Measurements from ENCODE around the gene BTG4. TPM values are rescaled to one million over a fixed set of nuclear protein-coding genes. Genes with fewer than 3 reads are reported as not detected.

Gene BTG4
- total and polyA plus RNA-seq, 5 donors from 2014 or later = 0.23 TPM; not detected in 4

GRCh38 chr11:111510311-111510710 lies 1.9 kb downstream of the BTG4 start:
- DNase-seq (no peak), ATAC-seq (ENCODE audit: low read depth in 2 of 2) (no peak)
- Mint-ChIP-seq H3K4me3 (peak overlapping the region in 1 of 4 donors; percentile 7), H3K36me3 (peaks cover 4% of the 10 kb centered on the region), H3K27me3 (peaks cover 55% of the 10 kb centered on the region), H3K27ac (no peak overlapping the region), H3K9me3 (peaks cover 0 to 3% (median 0%) of the 10 kb centered on the region in 7 donors), H3K4me1 (peaks cover 4 to 21% (median 8%) of the 10 kb centered on the region in 4 donors)
- no peaks in the 10 kb centered on the region for H3K36me3 ChIP-seq (ENCODE audit: control insufficient read depth, insufficient read depth, low read length)
- no peaks in the 10 kb centered on the region for H3K9me3 ChIP-seq (ENCODE audit: control insufficient read depth in 2 of 2, low read length in 2 of 2)
- peaks cover 9% of the 10 kb centered on the region for H3K4me1 ChIP-seq (ENCODE audit: control insufficient read depth, insufficient read depth, low read length, poor library complexity, severe bottlenecking)
- H3K27ac ChIP-seq (ENCODE audit: insufficient read depth, low read length, poor library complexity, severe bottlenecking) = no peak overlapping the region
- no peak overlapping the region for H3K4me3 ChIP-seq (ENCODE audit: low read depth, low read length)
- peaks cover 26% of the 10 kb centered on the region for H3K27me3 ChIP-seq (ENCODE audit: control insufficient read depth, insufficient read depth, low read length)

GRCh38 chr11:111502611-111503010 lies 9.6 kb downstream of the BTG4 start:
- Mint-ChIP-seq H3K9me3 (peaks cover 0 to 1% (median 0%) of the 10 kb centered on the region in 7 donors), H3K4me3 (no peak overlapping the region), H3K4me1 (no peaks in the 10 kb centered on the region), H3K27ac (no peak overlapping the region), H3K36me3 (no peaks in the 10 kb centered on the region), H3K27me3 (peaks cover 43% of the 10 kb centered on the region)
- Histone ChIP-seq H3K27me3 (ENCODE audit: control insufficient read depth, insufficient read depth, low read length) (no peaks in the 10 kb centered on the region), H3K27ac (ENCODE audit: insufficient read depth, low read length, poor library complexity, severe bottlenecking) (no peak overlapping the region), H3K36me3 (ENCODE audit: control insufficient read depth, insufficient read depth, low read length) (no peaks in the 10 kb centered on the region), H3K4me3 (ENCODE audit: low read depth, low read length) (no peak overlapping the region), H3K9me3 (ENCODE audit: control insufficient read depth in 2 of 2, low read length in 2 of 2) (no peaks in the 10 kb centered on the region), H3K4me1 (ENCODE audit: control insufficient read depth, insufficient read depth, low read length, poor library complexity, severe bottlenecking) (no peaks in the 10 kb centered on the region)
- ATAC-seq (ENCODE audit: low read depth in 2 of 2) (no peak), DNase-seq (no peak)

GRCh38 chr11:111500481-111500880 lies 11.7 kb downstream of the BTG4 start:
- peaks cover 40% of the 10 kb centered on the region for H3K27me3 Mint-ChIP-seq
- Histone ChIP-seq H3K27me3 (ENCODE audit: control insufficient read depth, insufficient read depth, low read length) (no peaks in the 10 kb centered on the region), H3K36me3 (ENCODE audit: control insufficient read depth, insufficient read depth, low read length) (no peaks in the 10 kb centered on the region), H3K9me3 (ENCODE audit: control insufficient read depth in 2 of 2, low read length in 2 of 2) (no peaks in the 10 kb centered on the region), H3K4me3 (ENCODE audit: low read depth, low read length) (no peak overlapping the region), H3K27ac (ENCODE audit: insufficient read depth, low read length, poor library complexity, severe bottlenecking) (no peak overlapping the region), H3K4me1 (ENCODE audit: control insufficient read depth, insufficient read depth, low read length, poor library complexity, severe bottlenecking) (no peaks in the 10 kb centered on the region)
- no peak overlapping the region for H3K27ac Mint-ChIP-seq
- DNase-seq (no peak), ATAC-seq (ENCODE audit: low read depth in 2 of 2) (no peak)
- H3K4me1 Mint-ChIP-seq = no peaks in the 10 kb centered on the region
- no peak overlapping the region for H3K4me3 Mint-ChIP-seq
- H3K9me3 Mint-ChIP-seq = peaks cover 0 to 1% (median 0%) of the 10 kb centered on the region in 7 donors
- H3K36me3 Mint-ChIP-seq = no peaks in the 10 kb centered on the region

GRCh38 chr11:111499483-111499882 lies 12.7 kb downstream of the BTG4 start:
- Mint-ChIP-seq H3K27me3 (peaks cover 34% of the 10 kb centered on the region), H3K4me3 (no peak overlapping the region), H3K27ac (no peak overlapping the region), H3K36me3 (no peaks in the 10 kb centered on the region), H3K4me1 (no peaks in the 10 kb centered on the region), H3K9me3 (no peaks in the 10 kb centered on the region)
- H3K9me3 ChIP-seq (ENCODE audit: control insufficient read depth in 2 of 2, low read length in 2 of 2) = no peaks in the 10 kb centered on the region
- no peak overlapping the region for H3K4me3 ChIP-seq (ENCODE audit: low read depth, low read length)
- no peaks in the 10 kb centered on the region for H3K36me3 ChIP-seq (ENCODE audit: control insufficient read depth, insufficient read depth, low read length)
- no peak overlapping the region for H3K27ac ChIP-seq (ENCODE audit: insufficient read depth, low read length, poor library complexity, severe bottlenecking)
- no peak for DNase-seq
- H3K4me1 ChIP-seq (ENCODE audit: control insufficient read depth, insufficient read depth, low read length, poor library complexity, severe bottlenecking) = no peaks in the 10 kb centered on the region
- ATAC-seq (ENCODE audit: low read depth in 2 of 2) = no peak
- H3K27me3 ChIP-seq (ENCODE audit: control insufficient read depth, insufficient read depth, low read length) = no peaks in the 10 kb centered on the region

GRCh38 chr11:111494040-111494439 lies 18.1 kb downstream of the BTG4 start:
- Mint-ChIP-seq H3K27ac (no peak overlapping the region), H3K4me3 (no peak overlapping the region), H3K4me1 (no peaks in the 10 kb centered on the region), H3K27me3 (peaks cover 40% of the 10 kb centered on the region), H3K36me3 (no peaks in the 10 kb centered on the region), H3K9me3 (peaks cover 0 to 3% (median 0%) of the 10 kb centered on the region in 7 donors)
- Histone ChIP-seq H3K36me3 (ENCODE audit: control insufficient read depth, insufficient read depth, low read length) (no peaks in the 10 kb centered on the region), H3K9me3 (ENCODE audit: control insufficient read depth in 2 of 2, low read length in 2 of 2) (no peaks in the 10 kb centered on the region), H3K27ac (ENCODE audit: insufficient read depth, low read length, poor library complexity, severe bottlenecking) (no peak overlapping the region), H3K4me3 (ENCODE audit: low read depth, low read length) (no peak overlapping the region), H3K27me3 (ENCODE audit: control insufficient read depth, insufficient read depth, low read length) (no peaks in the 10 kb centered on the region), H3K4me1 (ENCODE audit: control insufficient read depth, insufficient read depth, low read length, poor library complexity, severe bottlenecking) (no peaks in the 10 kb centered on the region)
- ATAC-seq (ENCODE audit: low read depth in 2 of 2) (no peak), DNase-seq (no peak)

GRCh38 chr11:111490496-111490895 lies 21.7 kb downstream of the BTG4 start:
- DNase-seq = no peak
- Mint-ChIP-seq H3K27ac (no peak overlapping the region), H3K36me3 (no peaks in the 10 kb centered on the region), H3K4me3 (no peak overlapping the region), H3K27me3 (peaks cover 38% of the 10 kb centered on the region), H3K9me3 (peaks cover 0 to 9% (median 6%) of the 10 kb centered on the region in 7 donors), H3K4me1 (no peaks in the 10 kb centered on the region)
- Histone ChIP-seq H3K27me3 (ENCODE audit: control insufficient read depth, insufficient read depth, low read length) (no peaks in the 10 kb centered on the region), H3K4me1 (ENCODE audit: control insufficient read depth, insufficient read depth, low read length, poor library complexity, severe bottlenecking) (no peaks in the 10 kb centered on the region), H3K36me3 (ENCODE audit: control insufficient read depth, insufficient read depth, low read length) (no peaks in the 10 kb centered on the region), H3K4me3 (ENCODE audit: low read depth, low read length) (no peak overlapping the region), H3K9me3 (ENCODE audit: control insufficient read depth in 2 of 2, low read length in 2 of 2) (peaks cover 0 to 5% of the 10 kb centered on the region in 2 experiments), H3K27ac (ENCODE audit: insufficient read depth, low read length, poor library complexity, severe bottlenecking) (no peak overlapping the region)
- ATAC-seq (ENCODE audit: low read depth in 2 of 2) = no peak

GRCh38 chr11:111483431-111483830 lies 28.8 kb downstream of the BTG4 start:
- no peak overlapping the region for H3K4me3 Mint-ChIP-seq
- H3K27ac Mint-ChIP-seq = no peak overlapping the region
- H3K4me1 Mint-ChIP-seq = peaks cover 0 to 12% (median 5%) of the 10 kb centered on the region in 4 donors
- Histone ChIP-seq H3K4me3 (ENCODE audit: low read depth, low read length) (no peak overlapping the region), H3K27me3 (ENCODE audit: control insufficient read depth, insufficient read depth, low read length) (peaks cover 4% of the 10 kb centered on the region), H3K4me1 (ENCODE audit: control insufficient read depth, insufficient read depth, low read length, poor library complexity, severe bottlenecking) (no peaks in the 10 kb centered on the region), H3K9me3 (ENCODE audit: control insufficient read depth in 2 of 2, low read length in 2 of 2) (peaks cover 19 to 29% of the 10 kb centered on the region in 2 experiments), H3K36me3 (ENCODE audit: control insufficient read depth, insufficient read depth, low read length) (no peaks in the 10 kb centered on the region), H3K27ac (ENCODE audit: insufficient read depth, low read length, poor library complexity, severe bottlenecking) (no peak overlapping the region)
- DNase-seq = no peak
- H3K36me3 Mint-ChIP-seq = no peaks in the 10 kb centered on the region
- no peak for ATAC-seq (ENCODE audit: low read depth in 2 of 2)
- H3K27me3 Mint-ChIP-seq = peaks cover 39% of the 10 kb centered on the region
- H3K9me3 Mint-ChIP-seq = peaks cover 5 to 51% (median 11%) of the 10 kb centered on the region in 7 donors

GRCh38 chr11:111479666-111480065 lies 32.5 kb downstream of the BTG4 start:
- no peak overlapping the region for H3K4me3 ChIP-seq (ENCODE audit: low read depth, low read length)
- H3K9me3 ChIP-seq (ENCODE audit: control insufficient read depth in 2 of 2, low read length in 2 of 2) = peaks cover 19 to 22% of the 10 kb centered on the region in 2 experiments
- H3K36me3 ChIP-seq (ENCODE audit: control insufficient read depth, insufficient read depth, low read length) = no peaks in the 10 kb centered on the region
- no peak overlapping the region for H3K27ac ChIP-seq (ENCODE audit: insufficient read depth, low read length, poor library complexity, severe bottlenecking)
- Mint-ChIP-seq H3K27me3 (peaks cover 31% of the 10 kb centered on the region), H3K27ac (no peak overlapping the region), H3K9me3 (peaks cover 3 to 41% (median 8%) of the 10 kb centered on the region in 7 donors), H3K4me1 (peaks cover 0 to 12% (median 5%) of the 10 kb centered on the region in 4 donors), H3K4me3 (no peak overlapping the region), H3K36me3 (no peaks in the 10 kb centered on the region)
- H3K27me3 ChIP-seq (ENCODE audit: control insufficient read depth, insufficient read depth, low read length) = peaks cover 7% of the 10 kb centered on the region
- no peak for ATAC-seq (ENCODE audit: low read depth in 2 of 2)
- H3K4me1 ChIP-seq (ENCODE audit: control insufficient read depth, insufficient read depth, low read length, poor library complexity, severe bottlenecking) = no peaks in the 10 kb centered on the region
- DNase-seq = no peak

Measured in CD4-positive, CD25-positive, alpha-beta regulatory T cell (primary cell).